Bronchial epithelial cell (primary cell): Measurements from ENCODE around the gene NKIRAS1. TPM values are rescaled to one million over a fixed set of nuclear protein-coding genes. Genes with fewer than 3 reads are reported as not detected.

Experiments
- DNase-seq: peaks from one replicate; pipeline ENCODE4 v3.0.0-alpha.2; 2010; ENCODE audit warnings: low read depth
- FAIRE-seq: peaks from 2 replicates; lab custom pipeline; 2011; peaks lifted over from hg19 to GRCh38; lab: Jason Lieb, UNC
- H3K27me3 ChIP-seq: 2 replicates; pipeline ENCODE4 v1.5.1; 2011; ENCODE audit warnings: low read length; ENCODE audit not compliant: control insufficient read depth, insufficient read depth
- H3K36me3 ChIP-seq: 2 replicates; pipeline ENCODE4 v1.5.1; 2011; ENCODE audit warnings: low read length; ENCODE audit not compliant: control insufficient read depth, insufficient read depth
- H3K4me3 ChIP-seq: 2 replicates; pipeline ENCODE4 v1.5.1; 2011; ENCODE audit warnings: mild to moderate bottlenecking, low read depth, low read length, control low read depth
- CTCF ChIP-seq: IDR thresholded peaks from 2 replicates; pipeline ENCODE4 v1.5.1; 2011; ENCODE audit warnings: mild to moderate bottlenecking, moderate library complexity, low read length, control low read depth, inconsistent platforms; ENCODE audit not compliant: insufficient read depth, severe bottlenecking
- total RNA-seq: library from RNA; depleted of rRNA; stranded (reverse); fragments of >200 nt; gene quantifications from 2 replicates; pipeline ENCODE4 v1.2.1, GENCODE V29; 2014

Gene NKIRAS1
- total RNA-seq, 1 donor from 2014 or later = 11.8 TPM

DNA sequence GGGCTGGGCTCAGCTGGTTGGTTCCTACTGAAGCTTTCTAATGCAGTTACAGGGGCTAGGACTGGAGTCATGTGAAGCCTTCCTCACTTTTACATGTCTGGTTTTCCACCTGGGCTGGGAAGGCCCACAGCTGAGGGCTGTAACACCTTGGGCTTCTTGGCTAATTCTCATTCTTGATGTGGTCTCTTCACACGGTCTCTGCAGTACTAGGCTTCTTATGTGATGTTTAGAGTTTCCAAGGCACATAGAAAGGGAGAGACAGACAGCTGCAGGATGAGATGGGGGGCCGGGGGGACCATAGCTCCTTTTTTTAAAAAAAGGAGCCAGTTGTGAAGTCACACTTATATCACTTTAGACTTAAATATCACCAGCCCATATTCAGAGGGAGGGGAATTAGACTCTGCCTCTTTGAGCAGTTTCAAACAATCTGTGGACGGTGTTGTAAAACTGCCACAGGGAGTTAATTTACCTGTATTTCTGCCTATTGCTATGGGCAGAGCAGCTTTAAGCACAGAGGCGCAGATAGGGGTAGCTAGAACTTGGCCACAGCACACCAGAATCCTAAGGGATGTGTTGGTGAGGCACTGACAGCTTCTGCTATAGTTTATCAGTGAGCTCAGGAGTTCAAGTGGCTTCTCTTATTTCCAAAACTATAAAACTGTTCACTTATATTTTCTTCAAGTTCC is 46.7 kb downstream of the NKIRAS1 start:
- Histone ChIP-seq H3K4me3 (no peak overlapping the region), H3K27me3 (no peaks in the 10 kb centered on the region), H3K36me3 (no peaks in the 10 kb centered on the region)
- FAIRE-seq (no peak), DNase-seq (no peak)
- no peak for TF ChIP-seq CTCF

DNA sequence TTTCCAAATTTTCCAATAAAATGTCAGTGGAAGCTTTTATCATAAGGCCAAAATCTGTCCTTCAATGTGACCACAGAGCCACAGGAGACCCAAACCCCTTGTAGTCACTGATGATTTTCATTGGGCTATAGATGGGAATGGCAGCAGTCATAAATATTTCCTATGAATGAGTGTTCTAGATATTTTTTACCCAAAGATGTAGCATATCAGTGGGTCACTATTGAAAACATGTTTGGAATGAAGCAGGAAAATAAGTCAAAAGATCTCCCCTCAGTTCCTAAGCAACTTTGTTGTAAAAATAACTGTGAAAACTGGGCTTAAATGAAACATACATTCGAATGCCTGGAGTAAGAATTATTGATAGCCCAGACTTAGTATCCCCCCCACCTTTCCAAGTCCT is 49.0 kb downstream of the NKIRAS1 start:
- no peaks in the 10 kb centered on the region for H3K27me3 ChIP-seq
- FAIRE-seq (no peak), DNase-seq (no peak)
- peaks cover 2% of the 10 kb centered on the region for H3K36me3 ChIP-seq
- no peak overlapping the region for H3K4me3 ChIP-seq
- no peak for TF ChIP-seq CTCF

DNA sequence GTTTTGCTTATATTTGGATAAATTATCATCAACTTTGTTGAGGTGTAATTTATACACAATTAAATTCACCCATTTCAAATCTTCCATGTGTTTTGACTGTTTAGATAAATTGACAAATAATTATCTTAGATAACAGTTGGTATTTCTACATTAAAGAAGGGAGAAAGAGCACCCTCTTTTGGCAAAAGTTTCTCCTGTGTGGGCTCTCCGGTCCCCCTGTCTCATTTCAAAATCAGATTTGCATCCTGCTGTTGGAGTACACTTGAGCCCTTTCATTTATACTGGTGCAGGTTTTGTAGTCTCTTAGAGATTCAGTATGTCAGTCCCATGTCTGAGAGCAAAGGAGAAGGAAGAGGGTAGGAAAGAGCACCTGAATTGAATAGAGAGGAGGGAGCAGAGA is 49.4 kb downstream of the NKIRAS1 start:
- DNase-seq (no peak), FAIRE-seq (no peak)
- H3K4me3 ChIP-seq = no peak overlapping the region
- no peak for TF ChIP-seq CTCF
- H3K27me3 ChIP-seq = no peaks in the 10 kb centered on the region
- H3K36me3 ChIP-seq = peaks cover 2% of the 10 kb centered on the region

- DNase-seq (no peak), FAIRE-seq (no peak)
- Histone ChIP-seq H3K4me3 (no peak overlapping the region), H3K36me3 (peaks cover 3% of the 10 kb centered on the region), H3K27me3 (no peaks in the 10 kb centered on the region)
- TF ChIP-seq CTCF = no peak
These were observed 51.0 kb downstream of the NKIRAS1 start for GRCh38 chr3:23865595-23866396.

DNA sequence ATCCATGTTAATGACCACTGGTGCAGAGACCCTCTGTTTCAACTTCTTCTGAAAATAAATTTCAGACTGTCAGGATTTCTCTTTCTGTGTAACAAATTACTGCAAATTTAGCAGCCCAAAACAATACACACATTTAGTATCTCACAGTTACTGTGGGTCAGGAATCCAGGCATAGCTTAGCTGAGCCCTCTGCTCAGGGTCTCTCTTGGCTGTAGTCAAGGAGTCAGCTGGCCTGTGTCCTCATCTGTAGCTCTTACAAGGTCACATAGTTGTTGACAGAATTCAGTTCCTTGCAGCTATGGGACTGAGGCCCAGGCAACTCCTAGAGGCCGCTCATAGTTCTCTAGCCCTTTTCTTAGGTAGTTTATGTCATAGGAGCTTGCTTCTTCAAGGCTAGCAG is 51.9 kb downstream of the NKIRAS1 start:
- no peak overlapping the region for H3K4me3 ChIP-seq
- no peak for DNase-seq
- no peak for TF ChIP-seq CTCF
- FAIRE-seq = no peak
- no peaks in the 10 kb centered on the region for H3K27me3 ChIP-seq
- peaks cover 3% of the 10 kb centered on the region for H3K36me3 ChIP-seq
